OCI-LY7 (cell line): Measurements from ENCODE around the gene RAB11FIP4. TPM values are rescaled to one million over a fixed set of nuclear protein-coding genes. Genes with fewer than 3 reads are reported as not detected.

Experiments used
- BruUV-seq: library from RNA; stranded (reverse); fragments of 400-500 nt; replicated peaks from 2 replicates; lab custom pipeline; 2021; lab: Mats Ljungman, UMichigan
- CTCF ChIA-PET: fragments of 300-600 bp; sonication (Branson Sonifier 250); formaldehyde crosslinking; loops from one replicate; lab custom pipeline; 2022; ENCODE audit warnings: antibody characterized with exemption; ENCODE audit not compliant: unreplicated experiment; lab: Charles Lee
- POLR2A ChIA-PET: fragments of 300-600 bp; sonication (Branson Sonifier 250); formaldehyde crosslinking; loops from one replicate; lab custom pipeline; 2022; ENCODE audit warnings: antibody characterized with exemption; lab: Charles Lee
- DNase-seq: peaks from one replicate; pipeline ENCODE4 v3.0.0-alpha.2; 2015; ENCODE audit warnings: low spot score
- H2AFZ ChIP-seq: fragments of 200-600 bp; sonication (generic), shearing (Covaris generic); 2 replicates; pipeline ENCODE4 v1.6.1; 2014; ENCODE audit warnings: mild to moderate bottlenecking, antibody characterized with exemption, low read length, moderate library complexity
- H3K27ac ChIP-seq: fragments of 200-600 bp; sonication (generic); 2 replicates; pipeline ENCODE4 v1.5.1; 2014; ENCODE audit warnings: mixed run types, low read depth, mild to moderate bottlenecking, moderate library complexity, low read length, inconsistent platforms; ENCODE audit not compliant: poor library complexity, severe bottlenecking
- H3K36me3 ChIP-seq: fragments of 200-600 bp; sonication (generic); 2 replicates; pipeline ENCODE4 v1.6.1; 2014; ENCODE audit warnings: mild to moderate bottlenecking, antibody characterized with exemption, low read length, moderate library complexity, mixed read lengths; ENCODE audit not compliant: insufficient read depth
- H3K4me1 ChIP-seq: fragments of 200-600 bp; sonication (generic); 2 replicates; pipeline ENCODE4 v1.5.1; 2014; ENCODE audit warnings: mild to moderate bottlenecking, low read length; ENCODE audit not compliant: insufficient read depth, poor library complexity, severe bottlenecking
- H3K4me2 ChIP-seq: fragments of 200-600 bp; sonication (generic); 2 replicates; pipeline ENCODE4 v1.6.1; 2014; ENCODE audit warnings: mild to moderate bottlenecking, low read length
- H3K4me3 ChIP-seq: fragments of 200-600 bp; sonication (generic); 2 replicates; pipeline ENCODE4 v1.5.1; 2014; ENCODE audit warnings: mild to moderate bottlenecking, low read depth, low read length; ENCODE audit not compliant: poor library complexity, severe bottlenecking
- H3K79me2 ChIP-seq: fragments of 200-600 bp; sonication (generic); 2 replicates; pipeline ENCODE4 v1.6.1; 2016; ENCODE audit warnings: low read depth, mild to moderate bottlenecking, low read length, moderate library complexity, mixed read lengths; ENCODE audit not compliant: insufficient read depth
- H3K9me2 ChIP-seq: fragments of 200-600 bp; sonication (generic); 2 replicates; pipeline ENCODE4 v1.6.1; 2016; ENCODE audit warnings: mild to moderate bottlenecking, low read length, mixed read lengths; ENCODE audit not compliant: insufficient read depth
- H3K9me3 ChIP-seq: fragments of 200-600 bp; sonication (generic); 2 replicates; pipeline ENCODE4 v1.6.1; 2014; ENCODE audit warnings: mild to moderate bottlenecking, mixed run types, low read length, mixed read lengths
- H4K20me1 ChIP-seq: fragments of 200-600 bp; sonication (generic); 2 replicates; pipeline ENCODE4 v1.6.1; 2014; ENCODE audit warnings: mild to moderate bottlenecking, antibody characterized with exemption, low read length, moderate library complexity, mixed read lengths; ENCODE audit not compliant: insufficient read depth
- EZH2phosphoT487 ChIP-seq: fragments of 200-600 bp; sonication (generic); IDR thresholded peaks from 2 replicates; pipeline ENCODE4 v1.6.1; 2018; ENCODE audit warnings: low read depth, borderline replicate concordance, mild to moderate bottlenecking, mixed run types, antibody characterized with exemption, low read length, moderate library complexity, mixed read lengths
- intact Hi-C: fragments of 100-400 bp; cut with micrococcal nuclease; formaldehyde crosslinking; loops from one replicate; pipeline ENCODE4 v1.10.0; 2022; ENCODE audit not compliant: unreplicated experiment
- total RNA-seq, 2 experiments: library from RNA; depleted of rRNA in 1 of 2; stranded (reverse); fragments of >200 nt in 1 of 2; shearing (Covaris generic) in 1 of 2; gene quantifications; 2 replicates each; pipeline ENCODE4 v1.2.3, GENCODE V29; 2014 to 2022
- TF ChIP-seq, protein P1 (sequence below): fragments of 200-600 bp; sonication (generic); conservative IDR thresholded peaks from 2 replicates; pipeline ENCODE4 v1.5.1; 2014; ENCODE audit warnings: mild to moderate bottlenecking, antibody characterized with exemption, low read length, moderate library complexity, mixed read lengths

RAB11FIP4 gene
- total RNA-seq, 2 experiments from 2014 or later: 5.8 to 15.0 TPM

DNA sequence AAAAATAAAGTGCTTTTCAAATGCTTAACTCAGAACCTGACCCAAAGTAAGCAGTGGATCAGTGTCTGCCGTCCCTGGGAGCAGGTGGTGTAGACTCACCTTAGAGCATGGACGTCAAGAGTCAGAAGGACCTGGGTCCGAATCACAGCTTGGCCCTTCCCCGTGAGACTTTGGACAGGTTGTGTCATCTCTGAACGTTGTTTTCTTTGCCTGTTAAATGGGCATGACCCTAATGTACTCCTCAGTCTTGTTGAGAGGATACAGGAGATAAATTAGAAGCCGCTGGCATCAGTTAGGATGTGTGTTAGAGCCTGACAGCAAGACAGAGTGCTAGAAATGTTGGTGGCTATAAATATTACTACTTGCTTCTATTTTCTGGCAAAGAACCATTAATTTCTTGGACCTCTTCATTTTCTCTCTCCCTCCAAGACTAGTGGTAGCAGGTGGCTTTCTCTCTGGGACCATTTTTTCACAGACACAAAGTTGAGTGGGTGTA, 68.8 kb downstream of the RAB11FIP4 start:
- CTCF ChIA-PET: no interaction called here
- no peaks in the 10 kb centered on the region for H3K79me2 ChIP-seq
- DNase-seq: no peak
- TF ChIP-seq EZH2phosphoT487: no peak
- TF ChIP-seq, protein P1, sequence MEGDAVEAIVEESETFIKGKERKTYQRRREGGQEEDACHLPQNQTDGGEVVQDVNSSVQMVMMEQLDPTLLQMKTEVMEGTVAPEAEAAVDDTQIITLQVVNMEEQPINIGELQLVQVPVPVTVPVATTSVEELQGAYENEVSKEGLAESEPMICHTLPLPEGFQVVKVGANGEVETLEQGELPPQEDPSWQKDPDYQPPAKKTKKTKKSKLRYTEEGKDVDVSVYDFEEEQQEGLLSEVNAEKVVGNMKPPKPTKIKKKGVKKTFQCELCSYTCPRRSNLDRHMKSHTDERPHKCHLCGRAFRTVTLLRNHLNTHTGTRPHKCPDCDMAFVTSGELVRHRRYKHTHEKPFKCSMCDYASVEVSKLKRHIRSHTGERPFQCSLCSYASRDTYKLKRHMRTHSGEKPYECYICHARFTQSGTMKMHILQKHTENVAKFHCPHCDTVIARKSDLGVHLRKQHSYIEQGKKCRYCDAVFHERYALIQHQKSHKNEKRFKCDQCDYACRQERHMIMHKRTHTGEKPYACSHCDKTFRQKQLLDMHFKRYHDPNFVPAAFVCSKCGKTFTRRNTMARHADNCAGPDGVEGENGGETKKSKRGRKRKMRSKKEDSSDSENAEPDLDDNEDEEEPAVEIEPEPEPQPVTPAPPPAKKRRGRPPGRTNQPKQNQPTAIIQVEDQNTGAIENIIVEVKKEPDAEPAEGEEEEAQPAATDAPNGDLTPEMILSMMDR: no peak
- no peak overlapping the region for H3K27ac ChIP-seq
- no peaks in the 10 kb centered on the region for H3K4me1 ChIP-seq
- H3K4me3 ChIP-seq: no peak overlapping the region
- H2AFZ ChIP-seq: no peak overlapping the region
- intact Hi-C loops: no loop called here
- no peaks in the 10 kb centered on the region for H4K20me1 ChIP-seq
- H3K36me3 ChIP-seq: no peaks in the 10 kb centered on the region
- no peak overlapping the region for H3K4me2 ChIP-seq
- no TSS peak for BruUV-seq
- no peaks in the 10 kb centered on the region for H3K9me2 ChIP-seq
- POLR2A ChIA-PET: no interaction called here
- H3K9me3 ChIP-seq: no peaks in the 10 kb centered on the region

DNA sequence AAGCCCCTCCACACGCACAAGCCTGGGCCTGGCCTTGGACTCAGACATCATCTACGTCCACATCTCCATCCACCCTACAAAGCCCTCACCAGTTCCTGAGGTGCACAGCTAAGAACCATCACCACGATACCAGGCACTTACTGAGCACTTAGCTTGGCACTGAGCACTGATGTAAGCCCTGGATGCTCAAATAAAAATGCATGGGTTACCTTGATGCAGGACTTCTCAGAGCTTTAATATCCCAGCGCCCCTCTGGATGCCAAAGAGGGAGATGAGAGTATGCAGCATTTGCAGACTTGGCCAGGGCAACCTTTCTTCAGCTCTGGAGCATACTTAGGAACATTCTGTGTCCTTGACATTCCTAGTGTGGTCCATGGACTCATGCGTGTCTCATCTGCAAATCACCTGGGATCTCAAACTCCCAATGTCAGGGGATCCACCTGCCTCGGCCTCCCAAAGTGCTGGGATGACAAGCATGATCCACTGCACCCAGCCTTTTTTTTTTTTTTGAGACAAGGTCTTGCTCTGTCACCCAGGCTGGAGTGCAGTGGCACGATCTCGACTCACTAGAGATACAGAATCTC, 69.8 kb downstream of the RAB11FIP4 start:
- H3K36me3 ChIP-seq: no peaks in the 10 kb centered on the region
- ChIA-PET CTCF (no interaction called here), POLR2A (interaction anchor here (0.6 kb wide), 2 partner anchors 543 to 1204 kb away, joined by 3 to 4 read pairs; no protein-coding TSS in a partner anchor)
- H2AFZ ChIP-seq: no peak overlapping the region
- H3K9me2 ChIP-seq: no peaks in the 10 kb centered on the region
- H3K9me3 ChIP-seq: no peaks in the 10 kb centered on the region
- no peak overlapping the region for H3K4me3 ChIP-seq
- intact Hi-C loops: no loop called here
- no TSS peak for BruUV-seq
- H3K79me2 ChIP-seq: no peaks in the 10 kb centered on the region
- TF ChIP-seq EZH2phosphoT487: no peak
- TF ChIP-seq, protein P1: no peak
- H3K4me1 ChIP-seq: no peaks in the 10 kb centered on the region
- no peak overlapping the region for H3K4me2 ChIP-seq
- H4K20me1 ChIP-seq: no peaks in the 10 kb centered on the region
- no peak overlapping the region for H3K27ac ChIP-seq
- DNase-seq: no peak

DNA sequence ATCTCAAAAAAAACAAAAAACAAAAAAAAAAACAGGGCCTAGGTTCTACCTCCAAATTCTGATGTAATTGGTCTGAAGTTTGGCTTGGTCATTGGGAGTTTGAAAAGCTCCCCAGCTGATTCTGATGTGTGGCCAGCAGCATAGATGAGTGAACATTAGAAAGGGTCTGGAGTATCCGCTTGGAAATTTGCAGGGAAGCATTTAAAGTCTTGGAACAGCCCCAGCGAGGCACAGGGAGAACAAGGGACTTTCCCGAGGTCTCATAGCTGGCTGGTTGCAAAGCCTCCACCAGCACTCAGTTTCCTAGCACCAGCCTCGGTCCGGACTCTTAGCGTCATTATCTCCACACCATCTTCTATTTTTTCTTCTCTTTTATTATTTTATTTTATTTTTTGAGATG, 70.8 kb downstream of the RAB11FIP4 start:
- ChIA-PET CTCF (interaction anchor here (0.6 kb wide), 1 partner anchor 75 kb away, joined by 3 read pairs; no protein-coding TSS in a partner anchor), POLR2A (no interaction called here)
- H3K79me2 ChIP-seq: no peaks in the 10 kb centered on the region
- intact Hi-C loops: no loop called here
- H3K27ac ChIP-seq: no peak overlapping the region
- no peaks in the 10 kb centered on the region for H3K9me2 ChIP-seq
- TF ChIP-seq, protein P1: no peak
- TF ChIP-seq EZH2phosphoT487: no peak
- no peaks in the 10 kb centered on the region for H3K36me3 ChIP-seq
- no peak for DNase-seq
- BruUV-seq: no TSS peak
- H3K4me2 ChIP-seq: no peak overlapping the region
- H3K9me3 ChIP-seq: no peaks in the 10 kb centered on the region
- H3K4me1 ChIP-seq: no peaks in the 10 kb centered on the region
- no peaks in the 10 kb centered on the region for H4K20me1 ChIP-seq
- no peak overlapping the region for H3K4me3 ChIP-seq
- H2AFZ ChIP-seq: no peak overlapping the region
